ENCODE data around the gene NPTN.
A peak's percentile ranks its signal among the peaks of the same experiment; 100 is the strongest.

Gene NPTN

GRCh38 chr15:73605759-73606436 lies 27.3 kb downstream of the NPTN start:
- in situ Hi-C loops (cut with HindIII; ENCODE audit: low pct_ligation_motif_present, low pct_unique_long_range_greater_than_20kb, low sequenced_read_pairs): no loop called here
- no peak for DNase-seq

GRCh38 chr15:73604477-73604876 lies 28.7 kb downstream of the NPTN start:
- no peak for DNase-seq
- in situ Hi-C loops (cut with HindIII; ENCODE audit: low pct_ligation_motif_present, low pct_unique_long_range_greater_than_20kb, low sequenced_read_pairs): no loop called here

GRCh38 chr15:73602992-73603391 lies 30.2 kb downstream of the NPTN start:
- DNase-seq: no peak
- in situ Hi-C loops (cut with HindIII; ENCODE audit: low pct_ligation_motif_present, low pct_unique_long_range_greater_than_20kb, low sequenced_read_pairs): no loop called here

- DNase-seq: no peak
- in situ Hi-C loops (cut with HindIII; ENCODE audit: low pct_ligation_motif_present, low pct_unique_long_range_greater_than_20kb, low sequenced_read_pairs): no loop called here
Measured at GRCh38 chr15:73602446-73602843, 30.7 kb downstream of the NPTN start.

GRCh38 chr15:73601451-73602445 lies 31.4 kb downstream of the NPTN start:
- in situ Hi-C loops (cut with HindIII; ENCODE audit: low pct_ligation_motif_present, low pct_unique_long_range_greater_than_20kb, low sequenced_read_pairs): no loop called here
- peak; percentile 5 for DNase-seq

GRCh38 chr15:73600413-73601335 lies 32.5 kb downstream of the NPTN start:
- no peak for DNase-seq
- in situ Hi-C loops (cut with HindIII; ENCODE audit: low pct_ligation_motif_present, low pct_unique_long_range_greater_than_20kb, low sequenced_read_pairs): no loop called here

GRCh38 chr15:73599934-73600333 lies 33.3 kb downstream of the NPTN start:
- in situ Hi-C loops (cut with HindIII; ENCODE audit: low pct_ligation_motif_present, low pct_unique_long_range_greater_than_20kb, low sequenced_read_pairs): no loop called here
- peak; percentile 57 for DNase-seq

GRCh38 chr15:73598530-73599160 lies 34.5 kb downstream of the NPTN start:
- in situ Hi-C loops (cut with HindIII; ENCODE audit: low pct_ligation_motif_present, low pct_unique_long_range_greater_than_20kb, low sequenced_read_pairs): no loop called here
- no peak for DNase-seq

GRCh38 chr15:73597036-73597638 lies 36.1 kb downstream of the NPTN start:
- DNase-seq: no peak
- in situ Hi-C loops (cut with HindIII; ENCODE audit: low pct_ligation_motif_present, low pct_unique_long_range_greater_than_20kb, low sequenced_read_pairs): no loop called here

- in situ Hi-C loops (cut with HindIII; ENCODE audit: low pct_ligation_motif_present, low pct_unique_long_range_greater_than_20kb, low sequenced_read_pairs): no loop called here
- no peak for DNase-seq
Measured at GRCh38 chr15:73596174-73596573, 37.0 kb downstream of the NPTN start.

GRCh38 chr15:73594109-73594508 lies 39.1 kb downstream of the NPTN start:
- in situ Hi-C loops (cut with HindIII; ENCODE audit: low pct_ligation_motif_present, low pct_unique_long_range_greater_than_20kb, low sequenced_read_pairs): no loop called here
- no peak for DNase-seq

- no peak for DNase-seq
- in situ Hi-C loops (cut with HindIII; ENCODE audit: low pct_ligation_motif_present, low pct_unique_long_range_greater_than_20kb, low sequenced_read_pairs): no loop called here
Measured at GRCh38 chr15:73593304-73594074, 39.7 kb downstream of the NPTN start.

GRCh38 chr15:73590263-73590662 lies 42.9 kb downstream of the NPTN start:
- in situ Hi-C loops (cut with HindIII; ENCODE audit: low pct_ligation_motif_present, low pct_unique_long_range_greater_than_20kb, low sequenced_read_pairs): no loop called here
- DNase-seq: no peak

GRCh38 chr15:73589766-73590165 lies 43.4 kb downstream of the NPTN start:
- in situ Hi-C loops (cut with HindIII; ENCODE audit: low pct_ligation_motif_present, low pct_unique_long_range_greater_than_20kb, low sequenced_read_pairs): no loop called here
- no peak for DNase-seq

- in situ Hi-C loops (cut with HindIII; ENCODE audit: low pct_ligation_motif_present, low pct_unique_long_range_greater_than_20kb, low sequenced_read_pairs): no loop called here
- no peak for DNase-seq
Measured at GRCh38 chr15:73585871-73586654, 47.1 kb downstream of the NPTN start.

GRCh38 chr15:73584699-73585420 lies 48.3 kb downstream of the NPTN start:
- in situ Hi-C loops (cut with HindIII; ENCODE audit: low pct_ligation_motif_present, low pct_unique_long_range_greater_than_20kb, low sequenced_read_pairs): no loop called here
- no peak for DNase-seq
